Measurements from ENCODE around the gene ACOT9. TPM values are rescaled to one million over a fixed set of nuclear protein-coding genes. Genes with fewer than 3 reads are reported as not detected.

The ACOT9 gene
- total RNA-seq, 6 experiments from 2014 or later: 8.9 to 20.2 (median 14.6) TPM

DNA sequence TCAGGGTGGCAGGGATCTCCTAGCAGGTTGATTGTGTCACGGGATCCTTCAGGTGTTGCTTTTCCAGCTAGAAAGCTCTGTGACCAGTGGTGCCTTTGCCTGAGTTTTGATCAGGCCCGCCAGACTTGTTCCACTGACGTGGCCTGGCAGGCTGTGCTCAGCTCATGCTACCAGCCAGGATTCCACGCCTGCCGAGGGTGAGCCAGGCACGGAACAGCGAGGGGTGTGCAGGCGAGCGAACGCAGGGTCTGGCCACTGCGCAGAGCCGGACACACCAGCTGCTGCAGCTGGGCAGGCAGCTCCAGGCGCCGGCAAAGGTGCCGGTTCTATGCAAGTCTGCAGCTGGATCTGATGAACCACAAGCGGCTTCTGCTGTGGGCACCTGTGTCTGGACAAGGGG is 22.8 kb upstream of the ACOT9 start:
- no peak overlapping the region for H3K4me3 ChIP-seq
- intact Hi-C loops (cut with DNase I): no loop called here
- no peaks in the 10 kb centered on the region for H3K9me3 ChIP-seq
- TF ChIP-seq, protein P1, sequence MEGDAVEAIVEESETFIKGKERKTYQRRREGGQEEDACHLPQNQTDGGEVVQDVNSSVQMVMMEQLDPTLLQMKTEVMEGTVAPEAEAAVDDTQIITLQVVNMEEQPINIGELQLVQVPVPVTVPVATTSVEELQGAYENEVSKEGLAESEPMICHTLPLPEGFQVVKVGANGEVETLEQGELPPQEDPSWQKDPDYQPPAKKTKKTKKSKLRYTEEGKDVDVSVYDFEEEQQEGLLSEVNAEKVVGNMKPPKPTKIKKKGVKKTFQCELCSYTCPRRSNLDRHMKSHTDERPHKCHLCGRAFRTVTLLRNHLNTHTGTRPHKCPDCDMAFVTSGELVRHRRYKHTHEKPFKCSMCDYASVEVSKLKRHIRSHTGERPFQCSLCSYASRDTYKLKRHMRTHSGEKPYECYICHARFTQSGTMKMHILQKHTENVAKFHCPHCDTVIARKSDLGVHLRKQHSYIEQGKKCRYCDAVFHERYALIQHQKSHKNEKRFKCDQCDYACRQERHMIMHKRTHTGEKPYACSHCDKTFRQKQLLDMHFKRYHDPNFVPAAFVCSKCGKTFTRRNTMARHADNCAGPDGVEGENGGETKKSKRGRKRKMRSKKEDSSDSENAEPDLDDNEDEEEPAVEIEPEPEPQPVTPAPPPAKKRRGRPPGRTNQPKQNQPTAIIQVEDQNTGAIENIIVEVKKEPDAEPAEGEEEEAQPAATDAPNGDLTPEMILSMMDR (IDR thresholded peaks at IDR 0.05): no peak
- no peak for TF ChIP-seq POLR2A (IDR thresholded peaks at IDR 0.05)
- no peaks in the 10 kb centered on the region for H3K36me3 ChIP-seq
- peak in 1 of 4 donors; percentile 22 for ATAC-seq
- no peaks in the 10 kb centered on the region for H3K27me3 ChIP-seq
- H3K27ac ChIP-seq: no peak overlapping the region
- no peaks in the 10 kb centered on the region for H3K4me1 ChIP-seq
- 86% methylated on average over 10 of the region's 16 CpGs for WGBS (ENCODE audit: insufficient coverage, low coverage, low lambda C conversion rate, missing lambda C conversion rate)
- DNase-seq: no peak

DNA sequence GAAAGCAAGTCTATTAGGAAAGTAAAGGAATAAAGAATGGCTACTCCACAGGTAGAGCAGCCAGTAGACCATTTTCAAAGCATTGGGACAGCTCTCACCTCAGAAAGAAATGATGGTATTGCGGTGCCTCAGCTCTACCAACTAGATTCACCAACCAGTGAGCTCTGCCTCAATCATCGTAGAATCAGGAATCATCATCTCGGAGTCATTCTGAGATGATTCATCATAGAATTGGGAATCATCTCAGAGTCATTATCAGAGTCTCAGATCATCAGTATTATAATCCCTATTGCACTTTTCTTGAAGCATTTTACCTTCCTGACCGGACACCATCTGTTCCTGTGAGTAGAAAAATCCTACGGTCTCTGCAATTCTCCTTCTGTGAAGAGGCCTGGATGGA is 22.4 kb upstream of the ACOT9 start:
- WGBS (ENCODE audit: insufficient coverage, low coverage, low lambda C conversion rate, missing lambda C conversion rate): 94% methylated on average over 5 of the region's 5 CpGs
- TF ChIP-seq POLR2A (IDR thresholded peaks at IDR 0.05): no peak
- TF ChIP-seq, protein P1 (IDR thresholded peaks at IDR 0.05): no peak
- no peak overlapping the region for H3K4me3 ChIP-seq
- no peak for DNase-seq
- intact Hi-C loops (cut with DNase I): no loop called here
- H3K27me3 ChIP-seq: no peaks in the 10 kb centered on the region
- H3K36me3 ChIP-seq: no peaks in the 10 kb centered on the region
- H3K9me3 ChIP-seq: no peaks in the 10 kb centered on the region
- H3K4me1 ChIP-seq: no peaks in the 10 kb centered on the region
- H3K27ac ChIP-seq: no peak overlapping the region
- ATAC-seq: no peak

DNA sequence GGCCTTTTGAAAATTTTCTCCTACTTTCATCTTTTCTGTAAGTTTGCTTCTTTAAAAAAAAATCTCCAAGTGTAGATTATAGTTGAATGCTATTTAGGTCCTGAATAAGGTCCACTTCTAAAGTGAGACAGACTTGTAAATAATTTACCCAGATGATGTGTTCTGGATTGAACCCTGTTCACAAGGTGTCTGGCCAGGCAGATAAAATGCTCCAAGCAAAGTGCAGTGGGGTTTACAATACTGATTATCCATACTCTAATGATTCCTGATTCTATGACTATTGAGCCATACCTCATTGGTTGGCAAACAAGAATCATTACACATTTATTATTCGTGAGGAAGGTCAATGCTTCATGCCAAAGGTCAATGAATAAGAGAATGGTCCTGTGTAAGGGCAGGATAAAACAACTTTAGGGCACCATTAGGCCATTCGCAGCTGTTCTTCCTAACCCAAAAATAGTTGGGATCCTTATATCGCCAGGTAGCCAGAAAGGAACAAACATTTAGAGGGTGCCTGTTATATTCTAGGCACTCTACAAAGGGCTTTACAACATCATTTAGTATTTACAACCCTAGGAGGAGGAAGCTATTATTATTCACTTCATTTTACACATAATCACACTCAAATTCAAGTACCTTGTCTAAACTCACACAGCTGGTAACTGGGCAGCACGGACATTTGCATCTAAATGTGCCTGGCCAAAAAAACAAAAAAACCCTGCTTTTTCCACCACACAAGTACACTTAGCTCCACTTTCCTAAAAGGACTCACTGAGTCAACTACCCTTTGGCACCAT is 21.3 kb upstream of the ACOT9 start:
- intact Hi-C loops (cut with DNase I): no loop called here
- ATAC-seq (peak; percentile 88 to 94 (median 90)), DNase-seq (no peak)
- Histone ChIP-seq H3K27ac (peak overlapping the region in 2 of 3 donors; percentile 36 to 50), H3K27me3 (no peaks in the 10 kb centered on the region), H3K36me3 (no peaks in the 10 kb centered on the region), H3K4me3 (no peak overlapping the region), H3K9me3 (no peaks in the 10 kb centered on the region), H3K4me1 (no peaks in the 10 kb centered on the region)
- no peak for TF ChIP-seq POLR2A (IDR thresholded peaks at IDR 0.05)
- TF ChIP-seq, protein P1 (IDR thresholded peaks at IDR 0.05): no peak
- WGBS (ENCODE audit: insufficient coverage, low coverage, low lambda C conversion rate, missing lambda C conversion rate): 31% methylated on average over 4 of the region's 4 CpGs

DNA sequence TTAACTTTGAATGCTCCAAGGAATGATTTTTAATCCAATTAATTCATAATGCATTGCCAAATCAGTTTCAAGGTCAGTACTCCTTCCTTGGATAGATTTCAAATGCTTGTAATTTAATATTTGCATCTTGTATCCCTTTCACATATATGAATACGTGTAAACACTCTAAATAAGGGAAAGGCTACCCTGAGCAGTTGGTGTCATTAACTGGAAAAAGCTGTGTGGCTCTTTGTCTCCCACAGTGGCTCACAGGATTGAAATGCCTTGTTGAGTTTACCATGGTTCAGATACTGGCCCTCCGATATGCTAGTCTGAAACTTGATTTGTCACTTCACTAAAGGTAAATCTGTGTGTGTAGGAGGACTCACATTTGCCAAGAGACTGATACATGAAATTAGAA is 16.7 kb upstream of the ACOT9 start:
- Histone ChIP-seq H3K4me3 (no peak overlapping the region), H3K36me3 (no peaks in the 10 kb centered on the region), H3K4me1 (peaks cover 0 to 8% (median 0%) of the 10 kb centered on the region in 4 donors), H3K9me3 (no peaks in the 10 kb centered on the region), H3K27ac (no peak overlapping the region), H3K27me3 (no peaks in the 10 kb centered on the region)
- ATAC-seq: no peak
- DNase-seq: no peak
- intact Hi-C loops (cut with DNase I): no loop called here
- TF ChIP-seq, protein P1 (IDR thresholded peaks at IDR 0.05): no peak
- TF ChIP-seq POLR2A (IDR thresholded peaks at IDR 0.05): no peak
- WGBS (ENCODE audit: insufficient coverage, low coverage, low lambda C conversion rate, missing lambda C conversion rate): 64% methylated on average over 2 of the region's 2 CpGs
